Neuronal stem cell (in vitro differentiated cells): ENCODE data around the gene TTC16.
A peak's percentile ranks its signal among the peaks of the same experiment; 100 is the strongest.

Experiments used
- DNase-seq: peaks from one replicate; pipeline ENCODE4 v3.0.0-alpha.2; 2013; ENCODE audit warnings: low spot score
- H2AFZ ChIP-seq: one replicate; pipeline ENCODE4 v1.6.1; 2013; ENCODE audit warnings: mild to moderate bottlenecking, low read length, inconsistent platforms
- H2AK5ac ChIP-seq: 2 replicates; pipeline ENCODE4 v1.6.1; 2013; ENCODE audit warnings: low read depth, mild to moderate bottlenecking, inconsistent platforms, low read length, moderate library complexity, mixed read lengths
- H2BK120ac ChIP-seq: 2 replicates; pipeline ENCODE4 v1.6.1; 2013; ENCODE audit warnings: low read depth, mild to moderate bottlenecking, inconsistent platforms, low read length, moderate library complexity, mixed read lengths
- H2BK12ac ChIP-seq: one replicate; pipeline ENCODE4 v1.6.1; 2013; ENCODE audit warnings: low read length, inconsistent platforms
- H2BK15ac ChIP-seq: 2 replicates; pipeline ENCODE4 v1.6.1; 2013; ENCODE audit warnings: mild to moderate bottlenecking, low read length, inconsistent platforms, mixed read lengths
- H2BK5ac ChIP-seq: one replicate; pipeline ENCODE4 v1.6.1; 2013; ENCODE audit warnings: inconsistent platforms, mild to moderate bottlenecking, low read length, moderate library complexity
- H3K14ac ChIP-seq: one replicate; pipeline ENCODE4 v1.6.1; 2013; ENCODE audit warnings: low read length, inconsistent platforms
- H3K18ac ChIP-seq: 2 replicates; pipeline ENCODE4 v1.6.1; 2013; ENCODE audit warnings: low read length, inconsistent platforms
- H3K23ac ChIP-seq: 2 replicates; pipeline ENCODE4 v1.6.1; 2013; ENCODE audit warnings: low read depth, mild to moderate bottlenecking, mixed read lengths, low read length, inconsistent platforms; ENCODE audit not compliant: poor library complexity
- H3K27ac ChIP-seq: replicated peaks from 3 replicates; pipeline ENCODE4 v1.5.1; 2013; ENCODE audit warnings: low read length, inconsistent platforms
- H3K27me3 ChIP-seq, 3 experiments: 2 replicates each; pipeline ENCODE4 v1.6.1; 2013; ENCODE audit warnings: low read length in 3 of 3, mild to moderate bottlenecking in 2 of 3, inconsistent platforms in 1 of 3, low read depth in 1 of 3, mixed read lengths in 1 of 3, moderate library complexity in 1 of 3; ENCODE audit not compliant: control insufficient read depth in 3 of 3, insufficient read depth in 3 of 3
- H3K36me3 ChIP-seq, 2 donors: replicated peaks in 1 of 2; 2 replicates each; pipeline ENCODE4 v1.6.1; 2013; ENCODE audit warnings: low read length in 2 of 2; ENCODE audit not compliant: control insufficient read depth in 2 of 2, insufficient read depth in 2 of 2
- H3K4ac ChIP-seq: 2 replicates; pipeline ENCODE4 v1.6.1; 2013; ENCODE audit warnings: inconsistent platforms, mild to moderate bottlenecking, low read length, moderate library complexity
- H3K4me1 ChIP-seq, 2 donors: 1 replicate in 1 of 2; 2 replicates in 1 of 2; pipeline ENCODE4 v1.6.1; 2013; ENCODE audit warnings: low read length in 2 of 2, low read depth in 1 of 2; ENCODE audit not compliant: control insufficient read depth in 2 of 2, insufficient read depth in 1 of 2
- H3K4me2 ChIP-seq: one replicate; pipeline ENCODE4 v1.6.1; 2013; ENCODE audit warnings: mild to moderate bottlenecking, low read length, inconsistent platforms; ENCODE audit not compliant: insufficient read depth, poor library complexity, severe bottlenecking
- H3K4me3 ChIP-seq, 2 donors: 2 replicates each; pipeline ENCODE4 v1.5.1; 2013; ENCODE audit warnings: low read length in 2 of 2, mild to moderate bottlenecking in 2 of 2, inconsistent platforms in 1 of 2, moderate library complexity in 1 of 2
- H3K79me1 ChIP-seq: one replicate; pipeline ENCODE4 v1.6.1; 2013; ENCODE audit warnings: low read depth, mild to moderate bottlenecking, inconsistent platforms, low read length, moderate library complexity
- H3K9ac ChIP-seq: one replicate; pipeline ENCODE4 v1.6.1; 2013; ENCODE audit warnings: mild to moderate bottlenecking, low read depth, low read length, inconsistent platforms; ENCODE audit not compliant: poor library complexity
- H3K9me3 ChIP-seq, 2 donors: replicated peaks in 1 of 2; 2 replicates each; pipeline versions ENCODE3 to v1.6.1; 2013; ENCODE audit warnings: low read length in 2 of 2, mild to moderate bottlenecking in 2 of 2, inconsistent platforms in 1 of 2, low read depth in 1 of 2, mixed read lengths in 1 of 2, moderate library complexity in 1 of 2; ENCODE audit not compliant: control insufficient read depth in 2 of 2, insufficient read depth in 1 of 2
- H4K8ac ChIP-seq: one replicate; pipeline ENCODE4 v1.6.1; 2013; ENCODE audit warnings: low read depth, mild to moderate bottlenecking, inconsistent platforms, low read length, moderate library complexity
- H4K91ac ChIP-seq: one replicate; pipeline ENCODE4 v1.6.1; 2013; ENCODE audit warnings: low read length, low read depth, mild to moderate bottlenecking, inconsistent platforms; ENCODE audit not compliant: poor library complexity
- WGBS, 2 donors: extraction: QIAGEN DNeasy Blood & Tissue Kit; methylation state at CpG; one replicate each; pipeline ENCODE4 v1.1.7; 2013; ENCODE audit warnings: missing lambda C conversion rate in 2 of 2, mixed read lengths in 1 of 2; ENCODE audit not compliant: insufficient read length in 2 of 2, insufficient replicate concordance in 1 of 2; ENCODE audit errors: extremely low coverage in 2 of 2; 5-methylcytosine and 5-hydroxymethylcytosine counted together

Gene TTC16

DNA sequence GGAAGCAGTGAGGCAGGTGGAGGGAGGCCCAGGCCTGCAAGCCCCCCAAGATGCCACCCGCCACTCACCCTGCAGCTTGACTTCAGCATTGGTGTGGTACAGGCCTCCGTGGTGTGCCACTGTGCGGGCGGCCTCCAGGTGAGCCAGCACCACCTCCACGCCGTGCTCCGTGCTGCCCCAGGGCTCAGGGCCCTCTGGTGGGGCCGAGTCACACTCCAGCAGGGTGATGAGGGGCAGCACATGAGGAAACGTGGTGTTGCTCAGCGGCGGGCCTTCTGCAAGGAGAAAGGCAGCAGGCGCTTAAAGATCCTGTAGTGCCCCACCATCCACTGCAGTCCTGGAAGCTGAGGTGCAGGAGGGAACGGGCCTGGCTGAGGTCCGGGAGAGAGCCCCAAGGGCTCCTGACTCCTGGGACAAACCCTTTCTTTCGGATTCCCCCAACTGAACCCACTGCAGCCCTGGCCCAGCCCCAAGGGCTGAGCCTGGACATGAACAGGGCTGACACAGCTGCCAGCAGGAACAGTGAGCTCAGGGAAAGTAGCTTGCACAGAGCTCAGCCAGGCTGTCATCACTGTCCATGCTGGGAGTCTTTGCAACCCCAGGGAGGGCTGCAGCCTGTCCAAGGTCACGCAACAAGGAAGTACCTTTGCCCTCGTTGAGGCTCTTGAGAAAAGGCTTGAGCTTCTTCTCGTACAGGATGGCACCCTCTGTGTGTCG is 23.9 kb downstream of the TTC16 start:
- Histone ChIP-seq H3K36me3 (peaks cover 0 to 6% of the 10 kb centered on the region in 2 donors), H3K23ac (peak overlapping the region; percentile 35), H2BK15ac (no peak overlapping the region), H3K79me1 (no peaks in the 10 kb centered on the region), H2AFZ (peak overlapping the region; percentile 32), H3K18ac (no peak overlapping the region), H2AK5ac (peak overlapping the region; percentile 74), H3K9ac (no peak overlapping the region), H3K14ac (no peak overlapping the region), H2BK12ac (no peak overlapping the region), H4K8ac (no peak overlapping the region), H3K4me2 (no peak overlapping the region), H2BK5ac (peak overlapping the region; percentile 49), H3K27me3 (peaks cover 0 to 3% (median 0%) of the 10 kb centered on the region in 3 experiments), H3K9me3 (no peaks in the 10 kb centered on the region), H3K27ac (no peak overlapping the region), H3K4me1 (peaks cover 8 to 17% of the 10 kb centered on the region in 2 donors), H3K4me3 (no peak overlapping the region), H4K91ac (peak overlapping the region; percentile 68), H2BK120ac (no peak overlapping the region), H3K4ac (no peak overlapping the region)
- DNase-seq = no peak
- no CpG with 5 or more reads among the region's 19 CpGs for WGBS, 2 donors

GRCh38 chr9:127741831-127742434 is 26.1 kb downstream of the TTC16 start:
- H2BK120ac ChIP-seq = no peak overlapping the region
- peak; percentile 91 for DNase-seq
- peak overlapping the region; percentile 92 for H3K18ac ChIP-seq
- no peak overlapping the region for H2BK12ac ChIP-seq
- H3K4ac ChIP-seq = no peak overlapping the region
- peak overlapping the region; percentile 99 for H3K4me2 ChIP-seq
- H3K36me3 ChIP-seq = peaks cover 0 to 6% of the 10 kb centered on the region in 2 donors
- peak overlapping the region; percentile 83 for H3K9ac ChIP-seq
- peaks cover 0 to 10% (median 0%) of the 10 kb centered on the region in 3 experiments for H3K27me3 ChIP-seq
- no peak overlapping the region for H4K8ac ChIP-seq
- H3K79me1 ChIP-seq = no peaks in the 10 kb centered on the region
- no peak overlapping the region for H2BK5ac ChIP-seq
- WGBS, 2 donors = no CpG with 5 or more reads among the region's 38 CpGs
- no peak overlapping the region for H3K23ac ChIP-seq
- no peak overlapping the region for H2BK15ac ChIP-seq
- H2AFZ ChIP-seq = peak overlapping the region; percentile 89
- no peak overlapping the region for H3K27ac ChIP-seq
- peaks cover 2 to 9% of the 10 kb centered on the region in 2 donors for H3K4me1 ChIP-seq
- no peak overlapping the region for H4K91ac ChIP-seq
- H3K4me3 ChIP-seq = peak overlapping the region; percentile 43 to 72
- H3K9me3 ChIP-seq = no peaks in the 10 kb centered on the region
- no peak overlapping the region for H2AK5ac ChIP-seq
- no peak overlapping the region for H3K14ac ChIP-seq

DNA sequence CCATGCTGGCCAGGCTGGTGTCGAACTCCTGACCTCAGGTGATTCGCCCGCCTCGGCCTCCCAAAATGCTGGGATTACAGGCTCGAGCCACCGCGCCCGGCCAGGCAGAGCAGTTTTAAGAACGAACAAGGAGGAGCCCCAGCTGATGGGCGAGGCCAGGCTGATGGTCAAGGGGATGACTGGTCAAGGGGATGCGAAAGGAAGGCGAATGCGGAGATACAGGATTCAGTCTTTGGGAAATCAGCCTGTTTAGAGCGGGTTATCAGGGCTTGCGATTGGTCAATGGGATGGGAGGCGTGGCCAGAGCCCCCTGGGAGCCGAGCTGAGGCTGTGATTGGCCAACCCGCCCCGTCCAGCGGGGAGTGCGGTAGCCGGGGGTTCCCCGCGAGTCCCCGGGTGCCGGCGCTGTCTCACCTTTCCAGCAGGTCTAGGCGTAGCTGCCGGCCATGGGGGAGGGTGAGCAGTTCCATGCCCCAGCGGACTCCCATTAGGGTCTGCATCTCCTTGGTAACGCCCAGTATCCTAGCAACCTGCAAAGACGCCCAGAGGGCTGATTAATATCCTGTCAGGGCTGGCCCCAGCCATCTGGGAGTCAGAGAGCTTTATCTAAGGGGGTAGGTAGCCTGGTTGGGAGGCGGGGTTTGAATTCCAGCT is 26.7 kb downstream of the TTC16 start:
- Histone ChIP-seq H3K9ac (no peak overlapping the region), H3K4ac (no peak overlapping the region), H2BK12ac (no peak overlapping the region), H3K4me1 (peaks cover 2 to 9% of the 10 kb centered on the region in 2 donors), H3K14ac (no peak overlapping the region), H3K9me3 (no peaks in the 10 kb centered on the region), H3K36me3 (peaks cover 0 to 6% of the 10 kb centered on the region in 2 donors), H2BK120ac (no peak overlapping the region), H2BK15ac (no peak overlapping the region), H2AK5ac (no peak overlapping the region), H2AFZ (peak overlapping the region; percentile 89), H3K27me3 (peaks cover 0 to 10% (median 0%) of the 10 kb centered on the region in 3 experiments), H3K18ac (no peak overlapping the region), H4K8ac (no peak overlapping the region), H3K4me3 (peak overlapping the region; percentile 43 to 74), H3K27ac (no peak overlapping the region), H3K4me2 (peak overlapping the region; percentile 99), H3K79me1 (no peaks in the 10 kb centered on the region), H3K23ac (no peak overlapping the region), H2BK5ac (no peak overlapping the region), H4K91ac (no peak overlapping the region)
- no CpG with 5 or more reads among the region's 33 CpGs for WGBS, 2 donors
- DNase-seq = peak; percentile 77
